Muscle of back (tissue), 11 donors: Measurements from ENCODE around the gene MIEN1. TPM values are rescaled to one million over a fixed set of nuclear protein-coding genes. Genes with fewer than 3 reads are reported as not detected.
"Not testable (repeated sequence)": the region's sequence is repeated elsewhere in the genome, so short reads cannot be mapped to it uniquely, and the experiment has no call there.

Source experiments
- DNase-seq, 3 donors: peaks; one replicate each; pipeline versions ENCODE4 v3.0.0 to v3.0.0-alpha.2; 2013
- polyA plus RNA-seq, 10 donors: library from polyadenylated mRNA; unstranded; fragments of 120-200 nt; gene quantifications; one replicate each; pipeline ENCODE4 v1.2.1, GENCODE V29; 2013; ENCODE audit not compliant: insufficient read length in 10 of 10

Gene MIEN1
- polyA plus RNA-seq, 10 donors, result 15.2 to 23.7 (median 19.0) TPM

- no peak for DNase-seq
Measured at GRCh38 chr17:39719563-39720355, 10.6 kb downstream of the MIEN1 start.

- DNase-seq, result no peak
Measured at GRCh38 chr17:39717660-39718059, 12.7 kb downstream of the MIEN1 start.

- DNase-seq, result no peak
Measured at GRCh38 chr17:39716879-39717536, 13.3 kb downstream of the MIEN1 start.

GRCh38 chr17:39716073-39716818 is 14.1 kb downstream of the MIEN1 start:
- no peak for DNase-seq

GRCh38 chr17:39715375-39716072 is 14.8 kb downstream of the MIEN1 start:
- DNase-seq, result no peak

GRCh38 chr17:39714234-39714633 is 16.1 kb downstream of the MIEN1 start:
- DNase-seq, result no peak

- DNase-seq, result no peak
Measured at GRCh38 chr17:39711851-39712250, 18.5 kb downstream of the MIEN1 start.

- not testable (repeated sequence) for DNase-seq
Measured at GRCh38 chr17:39711071-39711470, 19.3 kb downstream of the MIEN1 start.

GRCh38 chr17:39709998-39710964 is 20.1 kb downstream of the MIEN1 start:
- DNase-seq, result no peak

- DNase-seq, result no peak
Measured at GRCh38 chr17:39709319-39709997, 20.9 kb downstream of the MIEN1 start.

- no peak for DNase-seq
Measured at GRCh38 chr17:39706921-39707337, 23.4 kb downstream of the MIEN1 start.

- DNase-seq, result no peak
Measured at GRCh38 chr17:39706383-39706782, 23.9 kb downstream of the MIEN1 start.

- DNase-seq, result no peak
Measured at GRCh38 chr17:39705786-39706348, 24.5 kb downstream of the MIEN1 start.

GRCh38 chr17:39704821-39705551 is 25.3 kb downstream of the MIEN1 start:
- no peak for DNase-seq

GRCh38 chr17:39703913-39704312 is 26.4 kb downstream of the MIEN1 start:
- no peak for DNase-seq

- DNase-seq, result no peak
Measured at GRCh38 chr17:39702901-39703893, 27.1 kb downstream of the MIEN1 start.

GRCh38 chr17:39701784-39702422 is 28.4 kb downstream of the MIEN1 start:
- no peak for DNase-seq
